Astrocyte of the cerebellum (primary cell): Measurements from ENCODE around the gene ZNF664.

Experiments
- DNase-seq: peaks from one replicate; pipeline ENCODE4 v3.0.0-alpha.2; 2011; ENCODE audit warnings: low read depth
- H3K4me3 ChIP-seq: 2 replicates; pipeline ENCODE4 v1.5.1; 2011; ENCODE audit warnings: mild to moderate bottlenecking, low read depth, low read length, moderate library complexity
- in situ Hi-C: cut with HindIII; loops from 2 replicates; pipeline ENCODE4 v1.10.0; 2017; ENCODE audit warnings: low sequenced_read_pairs
- TF ChIP-seq, protein P1 (sequence below): IDR thresholded peaks from 2 replicates; pipeline ENCODE4 v1.5.1; 2012; ENCODE audit warnings: low read length, low read depth, moderate library complexity, mild to moderate bottlenecking; ENCODE audit errors: missing control alignments

Gene ZNF664

DNA sequence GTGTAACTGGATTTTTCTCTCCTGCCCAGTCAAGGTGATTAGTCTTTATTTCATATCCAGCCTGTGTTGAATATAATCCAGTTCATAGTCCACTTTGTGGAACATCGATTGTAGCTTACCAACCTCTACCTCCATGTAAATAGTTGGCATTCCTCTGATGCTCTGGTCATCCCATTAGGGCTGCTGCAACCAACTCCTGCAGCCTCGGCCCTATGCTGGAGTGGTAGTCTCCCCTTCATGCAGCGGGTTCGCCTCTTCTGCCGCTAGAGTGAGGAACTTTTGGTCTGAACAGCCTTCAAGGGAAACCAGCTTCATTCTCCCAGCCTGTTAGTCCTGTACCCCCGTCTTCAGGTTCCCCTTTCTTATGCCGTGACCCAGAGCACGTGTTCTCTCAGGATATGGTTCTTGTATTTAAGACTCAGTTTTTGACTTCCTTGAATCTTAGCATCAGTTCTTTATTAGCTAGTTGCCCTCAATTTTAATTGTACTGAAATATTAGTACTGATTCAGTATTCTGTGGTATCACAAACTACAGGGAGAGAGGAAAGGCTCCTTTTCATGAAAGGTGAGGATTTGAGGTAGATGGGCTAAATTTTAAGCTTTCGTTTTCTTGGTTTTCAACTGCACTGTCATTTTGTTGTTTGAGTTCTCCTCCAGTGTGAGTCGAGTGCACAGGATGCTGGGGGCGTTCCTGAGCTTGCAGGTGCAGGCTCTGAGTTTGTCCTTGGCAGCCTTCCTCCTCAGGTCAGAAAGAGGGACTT is 33.2 kb downstream of the ZNF664 start:
- TF ChIP-seq, protein P1, sequence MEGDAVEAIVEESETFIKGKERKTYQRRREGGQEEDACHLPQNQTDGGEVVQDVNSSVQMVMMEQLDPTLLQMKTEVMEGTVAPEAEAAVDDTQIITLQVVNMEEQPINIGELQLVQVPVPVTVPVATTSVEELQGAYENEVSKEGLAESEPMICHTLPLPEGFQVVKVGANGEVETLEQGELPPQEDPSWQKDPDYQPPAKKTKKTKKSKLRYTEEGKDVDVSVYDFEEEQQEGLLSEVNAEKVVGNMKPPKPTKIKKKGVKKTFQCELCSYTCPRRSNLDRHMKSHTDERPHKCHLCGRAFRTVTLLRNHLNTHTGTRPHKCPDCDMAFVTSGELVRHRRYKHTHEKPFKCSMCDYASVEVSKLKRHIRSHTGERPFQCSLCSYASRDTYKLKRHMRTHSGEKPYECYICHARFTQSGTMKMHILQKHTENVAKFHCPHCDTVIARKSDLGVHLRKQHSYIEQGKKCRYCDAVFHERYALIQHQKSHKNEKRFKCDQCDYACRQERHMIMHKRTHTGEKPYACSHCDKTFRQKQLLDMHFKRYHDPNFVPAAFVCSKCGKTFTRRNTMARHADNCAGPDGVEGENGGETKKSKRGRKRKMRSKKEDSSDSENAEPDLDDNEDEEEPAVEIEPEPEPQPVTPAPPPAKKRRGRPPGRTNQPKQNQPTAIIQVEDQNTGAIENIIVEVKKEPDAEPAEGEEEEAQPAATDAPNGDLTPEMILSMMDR = no peak
- no peak for DNase-seq
- in situ Hi-C loops = no loop called here
- H3K4me3 ChIP-seq = no peak overlapping the region

DNA sequence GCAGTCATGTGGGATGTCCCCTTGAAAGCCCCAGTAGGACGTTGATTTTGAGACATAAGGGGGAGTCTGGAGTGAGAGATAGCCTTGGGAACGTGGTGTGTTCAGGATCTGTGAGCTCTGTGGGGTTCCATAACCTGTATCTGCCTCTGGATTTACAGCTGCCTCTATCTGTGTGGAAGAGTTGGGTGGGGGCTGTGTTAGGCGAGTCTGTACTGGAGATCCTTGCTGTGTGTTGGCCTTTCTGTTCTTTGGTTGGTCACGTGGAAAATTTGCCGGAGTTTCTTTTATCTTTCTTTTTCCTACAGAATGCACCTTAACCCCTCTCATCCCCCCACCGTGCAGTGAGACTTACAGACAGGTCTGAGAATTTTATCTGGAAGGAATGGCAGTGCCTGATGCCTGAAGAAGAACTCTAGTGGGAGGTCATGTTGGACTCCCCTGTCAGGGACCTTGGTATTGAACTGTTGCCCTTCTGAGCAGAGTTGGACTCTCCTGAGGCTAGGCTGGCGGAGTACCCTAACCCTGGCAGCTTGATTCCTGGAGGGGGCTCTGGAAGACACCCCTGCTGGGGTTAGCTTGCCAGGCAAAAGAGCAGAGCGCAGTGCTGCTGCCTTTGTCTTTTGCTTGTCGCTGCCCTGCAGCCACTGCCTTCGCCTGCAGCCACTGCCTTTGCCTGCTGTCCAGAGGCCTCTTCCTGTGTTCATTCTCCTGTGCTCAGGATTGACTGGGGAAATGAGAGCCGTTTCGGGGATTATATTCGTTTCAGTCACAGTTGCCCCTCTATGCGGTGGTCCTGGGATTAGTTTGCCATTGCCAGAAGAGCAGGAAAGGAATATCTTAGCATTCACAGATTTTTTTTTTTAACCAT is 34.1 kb downstream of the ZNF664 start:
- no peak for DNase-seq
- no peak overlapping the region for H3K4me3 ChIP-seq
- in situ Hi-C loops = no loop called here
- TF ChIP-seq, protein P1 = no peak

DNA sequence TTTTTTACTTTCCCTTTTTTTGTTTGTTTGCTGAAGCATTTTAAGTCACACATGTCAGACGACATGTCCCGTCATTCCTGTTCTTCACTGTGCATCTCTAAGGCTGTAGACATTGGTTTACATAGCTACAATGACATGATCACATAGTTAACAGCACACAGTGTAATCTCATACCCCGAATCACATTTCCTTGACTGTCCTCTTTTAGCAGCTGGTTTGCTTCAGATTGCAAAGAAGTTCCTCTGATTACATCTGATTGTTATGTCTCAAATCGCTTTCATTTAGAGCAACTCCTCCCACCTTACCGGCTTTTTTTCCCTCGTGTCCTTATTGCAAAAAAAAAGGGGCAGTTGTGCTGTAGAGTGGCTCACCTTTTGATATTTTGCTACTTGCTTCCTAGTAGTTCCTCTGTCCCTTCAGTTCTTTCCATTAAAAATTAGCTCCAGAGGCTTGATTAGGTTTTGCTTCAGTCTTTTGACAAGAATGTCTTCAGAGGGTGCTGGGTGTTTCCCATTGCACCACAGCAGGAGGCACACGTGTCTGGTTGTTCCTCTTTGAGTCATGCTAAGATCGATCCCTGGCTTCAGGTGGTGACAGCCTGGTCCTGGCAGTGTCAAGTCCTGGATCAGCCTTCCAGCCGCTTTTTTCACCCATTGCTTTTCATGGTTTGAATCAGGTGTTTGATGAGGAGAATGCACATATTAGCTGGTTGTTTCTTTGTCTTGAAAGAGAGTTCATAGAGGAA is 35.0 kb downstream of the ZNF664 start:
- no peak for DNase-seq
- TF ChIP-seq, protein P1 = no peak
- in situ Hi-C loops = no loop called here
- H3K4me3 ChIP-seq = no peak overlapping the region

DNA sequence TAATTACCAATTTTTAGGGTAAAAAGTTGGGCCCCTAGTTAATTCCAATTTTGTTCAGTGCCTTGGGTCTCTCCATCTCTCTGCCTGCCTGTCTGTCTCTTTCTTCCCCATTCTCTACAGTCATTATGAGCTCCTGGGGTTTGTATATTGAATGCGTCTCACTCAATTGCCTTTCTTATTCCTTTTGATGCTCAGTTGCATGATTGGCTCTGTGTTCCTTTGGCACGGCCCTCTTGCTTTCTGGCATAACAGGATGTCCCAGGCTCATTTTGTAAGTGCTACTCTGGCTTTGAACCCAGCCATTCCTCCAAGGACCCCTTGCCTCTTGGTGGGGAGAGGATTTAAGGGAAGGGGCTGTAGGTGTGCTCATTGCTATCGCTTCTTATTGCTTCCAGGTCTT is 35.6 kb downstream of the ZNF664 start:
- no peak for DNase-seq
- in situ Hi-C loops = no loop called here
- TF ChIP-seq, protein P1 = no peak
- no peak overlapping the region for H3K4me3 ChIP-seq

DNA sequence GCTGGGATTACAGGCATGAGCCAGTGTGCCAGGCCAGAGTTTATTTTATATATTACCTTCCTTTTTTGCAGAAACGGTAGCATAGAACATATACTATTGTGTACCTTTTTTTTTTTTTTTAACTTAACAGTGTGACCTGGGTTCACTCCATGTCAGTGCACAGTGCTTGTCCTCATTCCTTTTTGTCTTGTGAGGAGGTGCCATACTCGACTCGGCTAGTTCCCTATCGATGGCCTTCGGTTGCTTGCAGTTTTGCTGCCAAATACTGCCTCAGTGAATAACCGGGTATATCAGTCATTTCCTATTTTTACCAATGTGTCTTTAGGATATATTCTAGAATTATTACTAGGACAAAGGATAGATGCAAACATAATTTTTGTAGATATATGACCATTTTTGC is 36.8 kb downstream of the ZNF664 start:
- no peak for DNase-seq

DNA sequence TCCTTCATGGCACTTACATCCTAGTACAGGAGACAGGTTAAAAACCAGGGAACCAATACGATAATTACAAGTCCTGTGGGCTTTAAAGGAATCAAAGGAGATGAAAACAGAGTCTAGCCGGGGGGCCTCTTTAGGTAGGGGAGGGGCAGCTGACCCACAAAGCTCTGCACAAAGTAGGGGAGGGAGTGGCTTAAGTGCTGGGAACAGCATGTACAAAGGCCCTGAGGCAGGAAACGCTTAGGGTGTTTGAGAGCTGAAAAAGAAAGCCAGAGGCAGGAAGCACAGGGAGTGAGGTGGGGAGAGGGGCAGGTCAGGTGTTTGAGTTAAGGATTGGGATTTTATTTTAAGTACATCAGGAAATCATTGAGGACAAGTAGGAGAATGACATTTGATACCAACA is 37.7 kb downstream of the ZNF664 start:
- in situ Hi-C loops = no loop called here
- TF ChIP-seq, protein P1 = no peak
- no peak for DNase-seq
- no peak overlapping the region for H3K4me3 ChIP-seq

More for the DNA sequence above, 36.8 kb downstream of the ZNF664 start:
- TF ChIP-seq, protein P1 = no peak
- no peak overlapping the region for H3K4me3 ChIP-seq
- in situ Hi-C loops = no loop called here
